ENCODE results near the gene SGTB.
"Not testable (repeated sequence)": the region's sequence is repeated elsewhere in the genome, so short reads cannot be mapped to it uniquely, and the experiment has no call there.

Gene SGTB

DNA sequence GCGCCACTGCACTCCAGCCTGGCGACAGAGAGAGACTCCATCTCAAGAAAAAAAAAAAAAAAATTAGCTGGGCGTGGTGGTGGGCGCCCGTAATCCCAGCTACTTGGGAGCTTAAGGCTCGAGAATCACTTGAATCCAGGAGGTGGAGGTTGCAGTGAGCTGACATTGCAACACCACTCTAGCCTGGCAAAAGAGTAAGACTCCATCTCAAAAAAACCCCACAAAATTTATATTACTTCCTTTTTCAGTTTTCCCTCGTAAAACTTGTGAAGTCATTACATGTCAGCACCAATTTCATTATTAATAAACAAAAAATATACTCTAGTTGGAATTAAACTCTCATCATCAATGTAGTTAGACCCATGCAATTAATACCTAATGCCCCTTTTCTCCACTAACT, 53.2 kb downstream of the SGTB start:
- no peak for DNase-seq (ENCODE audit: low read depth)

DNA sequence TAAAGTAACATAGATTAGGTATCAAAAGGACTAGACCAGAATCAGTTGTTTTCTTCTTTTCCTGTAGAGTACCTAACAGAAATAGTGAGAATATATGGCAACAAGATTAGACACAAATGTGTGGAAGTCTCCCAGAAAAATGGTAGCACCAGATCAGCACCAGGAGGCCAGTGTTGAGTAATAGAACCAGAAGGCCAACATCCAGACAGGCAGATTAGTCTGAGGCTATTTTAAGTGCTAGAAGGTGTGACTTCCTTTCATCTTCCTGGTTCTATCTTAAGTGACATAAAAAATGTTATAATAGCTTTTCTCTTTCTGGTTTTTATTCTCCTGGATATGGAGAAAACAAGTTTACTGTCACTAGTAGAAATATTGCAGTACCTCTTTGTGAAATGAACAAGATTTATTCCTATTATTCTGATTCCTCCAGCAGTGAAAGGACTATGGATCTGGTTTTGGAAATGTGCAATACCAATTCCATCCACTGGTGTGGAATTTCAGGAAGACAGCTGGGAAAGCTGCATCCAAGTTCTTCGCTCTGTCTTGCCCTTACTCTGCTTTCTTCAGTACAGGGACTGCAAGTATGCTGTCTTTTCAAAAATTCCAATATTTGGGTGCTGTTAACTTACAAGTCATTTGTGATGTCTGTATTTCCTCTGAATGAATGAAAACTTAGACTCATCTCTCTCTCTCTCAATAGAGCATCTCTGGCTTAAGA, 57.9 kb downstream of the SGTB start:
- DNase-seq (ENCODE audit: low read depth): no peak

DNA sequence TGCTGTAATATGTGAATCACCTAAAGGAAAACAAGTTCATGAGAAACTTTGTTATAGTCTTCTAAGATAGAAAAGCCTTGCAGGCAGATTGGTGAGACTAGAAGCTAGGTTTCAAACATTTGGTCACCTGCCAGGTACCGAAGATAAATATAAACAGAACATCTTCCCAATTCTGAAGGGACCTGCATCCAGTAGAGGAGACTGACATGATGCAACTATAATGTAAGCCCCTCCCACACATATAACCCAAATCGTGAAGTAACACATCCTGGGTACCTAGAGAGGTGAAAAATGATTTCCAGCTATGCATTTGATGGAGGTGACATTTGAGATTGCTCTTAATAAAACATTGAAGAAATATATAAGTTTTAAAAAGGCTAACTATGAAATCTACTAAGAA, 67.2 kb downstream of the SGTB start:
- no peak for DNase-seq (ENCODE audit: low read depth)

- DNase-seq (ENCODE audit: low read depth): no peak
These were observed 70.8 kb downstream of the SGTB start for GRCh38 chr5:65651144-65651543.

GRCh38 chr5:65647941-65648340, 74.0 kb downstream of the SGTB start:
- no peak for DNase-seq (ENCODE audit: low read depth)

- DNase-seq (ENCODE audit: low read depth): no peak
These were observed 75.0 kb downstream of the SGTB start for GRCh38 chr5:65646938-65647337.

DNA sequence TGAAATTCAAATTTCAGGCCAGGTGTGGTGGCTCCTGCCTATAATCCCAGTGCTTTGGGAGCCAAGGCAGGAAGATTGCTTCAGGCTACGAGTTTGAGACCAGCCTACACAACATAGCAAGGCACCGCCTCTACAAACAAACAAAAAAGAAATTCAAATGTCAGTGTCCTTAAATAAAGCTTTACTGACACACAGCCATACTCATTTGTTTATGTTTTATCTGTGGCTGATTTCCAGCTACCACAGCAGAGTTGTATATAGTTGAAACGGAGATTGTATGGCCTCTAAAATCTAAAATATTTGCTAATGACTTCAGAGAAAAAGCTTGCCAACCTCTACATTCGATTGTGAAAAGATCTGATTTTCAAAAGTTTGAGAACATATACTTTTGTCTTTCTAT, 81.7 kb downstream of the SGTB start:
- no peak for DNase-seq (ENCODE audit: low read depth)

- no peak for DNase-seq (ENCODE audit: low read depth)
These were observed 90.9 kb downstream of the SGTB start for GRCh38 chr5:65630981-65631380.

- no peak for DNase-seq (ENCODE audit: low read depth)
These were observed 96.2 kb downstream of the SGTB start for GRCh38 chr5:65625743-65626142.

DNA sequence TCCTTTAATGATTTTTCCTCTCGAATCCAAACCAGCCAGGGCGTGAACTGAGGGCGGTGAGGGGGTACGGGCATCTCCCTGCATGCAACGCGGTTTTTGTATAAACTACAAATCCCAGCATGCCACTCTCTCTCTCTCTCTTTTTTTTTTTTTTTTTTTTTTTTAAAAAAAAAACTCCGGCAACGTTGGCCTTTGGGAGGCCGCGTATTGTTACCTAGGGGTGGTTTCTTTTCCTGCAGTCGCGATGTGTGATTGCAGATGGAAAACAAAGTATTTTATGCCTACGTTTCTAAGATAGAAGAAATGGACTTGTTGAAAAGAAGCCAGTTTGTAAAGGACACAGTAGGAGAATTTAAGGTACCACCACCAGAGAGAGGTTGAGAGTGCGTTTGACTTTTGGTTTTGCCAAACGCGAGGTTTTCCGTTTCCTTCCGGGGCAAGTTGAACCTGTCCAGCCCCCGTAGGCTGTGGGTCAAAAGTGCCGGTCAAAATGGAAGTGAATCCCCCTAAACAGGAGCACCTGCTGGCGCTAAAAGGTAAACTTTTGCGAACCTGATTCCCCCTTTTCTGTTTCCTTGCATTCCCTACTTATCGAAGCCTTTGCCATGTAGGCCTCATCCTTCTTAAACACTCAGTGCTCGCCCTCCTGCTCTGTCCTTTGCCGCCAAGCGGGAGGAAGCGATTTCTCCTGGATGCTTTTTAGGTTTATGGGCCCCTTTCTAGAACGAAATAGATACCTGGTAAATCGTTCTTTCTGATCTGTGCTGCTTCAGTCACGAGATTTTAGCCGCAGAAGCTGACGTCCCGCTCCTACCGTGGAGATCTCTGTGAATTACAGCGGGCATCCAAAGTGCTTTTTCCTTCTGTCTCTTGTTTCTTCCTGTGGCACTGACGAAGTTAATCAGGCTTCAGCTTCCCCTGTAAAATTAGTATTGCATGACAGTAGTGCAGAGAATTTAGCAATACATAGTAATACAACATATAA, 97.0 kb downstream of the SGTB start, which contains the start of the genes SHLD3 and TRAPPC13:
Gene SHLD3 (plus strand): TSS at position 457 of the 985 bp plus-strand sequence. CDS start 4,561 bp downstream, outside the sequence.
Gene TRAPPC13 (plus strand): TSS at position 457 of the 985 bp plus-strand sequence. CDS start 34 bp downstream, at position 491.
- peak; percentile 77 for DNase-seq (ENCODE audit: low read depth)

GRCh38 chr5:65624025-65624570, 97.8 kb downstream of the SGTB start, which contains the start of gene TRIM23:
TRIM23 (minus strand) TSS chr5:65624333; CDS start chr5:65624274, 59 bp downstream.
- DNase-seq (ENCODE audit: low read depth): peak; percentile 62

DNA sequence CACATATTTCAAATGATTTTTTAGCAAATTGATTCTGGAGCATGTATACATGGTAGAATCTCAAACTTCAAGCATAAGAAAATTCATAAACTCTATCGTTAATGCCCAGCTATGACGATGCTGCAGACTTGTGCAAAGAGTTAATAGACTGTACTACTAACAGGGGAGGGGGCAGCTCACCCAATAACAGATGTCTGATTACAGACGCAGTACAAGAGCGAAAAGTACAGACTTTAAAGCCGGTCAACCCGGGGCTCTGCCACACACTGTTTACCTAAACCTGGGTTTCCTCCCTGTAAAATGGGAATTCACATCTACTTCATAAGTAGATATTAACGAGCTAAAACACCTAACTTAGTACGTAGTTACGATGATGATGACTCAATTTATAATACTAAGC, 98.4 kb downstream of the SGTB start:
- no peak for DNase-seq (ENCODE audit: low read depth)

DNA sequence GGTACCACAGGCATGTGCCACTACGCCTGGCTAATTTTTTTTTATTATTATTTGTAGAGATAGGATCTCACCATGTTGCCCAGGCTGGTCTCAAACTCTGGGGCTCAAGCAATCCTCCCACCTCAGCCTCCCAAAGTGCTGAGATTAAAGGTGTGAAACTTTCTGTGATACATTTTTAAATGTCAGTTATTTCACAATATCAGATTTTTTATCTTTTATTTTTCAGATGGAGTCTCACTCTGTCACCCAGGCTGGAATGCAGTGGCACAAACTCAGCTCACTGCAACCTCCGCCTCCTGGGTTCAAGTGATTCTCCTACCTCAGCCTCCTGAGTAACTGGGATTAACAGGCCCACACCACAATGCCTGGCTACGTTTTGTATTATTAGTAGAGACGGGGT, 99.9 kb downstream of the SGTB start:
- not testable (repeated sequence) for DNase-seq (ENCODE audit: low read depth)

DNA sequence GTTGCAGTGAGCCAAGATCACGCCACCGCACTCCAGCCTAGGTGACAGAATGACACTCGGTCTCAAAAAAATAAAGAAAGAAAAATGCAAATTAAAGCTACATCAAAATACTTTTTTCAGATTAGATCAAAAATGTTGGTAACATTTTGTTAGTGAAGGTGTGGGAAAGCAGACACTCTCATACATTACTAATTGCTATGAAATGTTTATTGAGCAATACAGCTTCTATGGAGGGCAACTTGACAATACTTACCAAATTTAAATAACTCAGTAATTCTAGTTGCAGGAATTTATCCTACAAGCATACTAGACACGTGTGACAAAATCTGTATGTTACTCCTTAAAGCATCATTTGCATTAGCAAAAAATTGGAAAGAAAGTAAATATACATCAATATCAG, 101.9 kb downstream of the SGTB start:
- no peak for DNase-seq (ENCODE audit: low read depth)
